Esophagus muscularis mucosa (tissue), 3 donors: ENCODE data around the gene CDH16.

Experiments
- CTCF ChIP-seq, 3 experiments: fragments of 200-600 bp in 2 of 3; fragments of 450-650 bp in 1 of 3; sonication (generic) in 2 of 3; IDR thresholded peaks; one replicate each; pipeline ENCODE4 v1.5.1; 2017 to 2019; ENCODE audit warnings: antibody characterized with exemption in 3 of 3, mild to moderate bottlenecking in 2 of 3, moderate library complexity in 1 of 3
- POLR2AphosphoS5 ChIP-seq, 2 donors: sonication (generic); formaldehyde crosslinking; IDR thresholded peaks; one replicate each; pipeline ENCODE4 v1.6.1; 2017; ENCODE audit warnings: antibody characterized with exemption in 2 of 2

- TF ChIP-seq CTCF (IDR thresholded peaks at IDR 0.05) (no peak), POLR2AphosphoS5 (IDR thresholded peaks at IDR 0.05) (no peak)
Observed at GRCh38 chr16:66940236-66940635, 21.6 kb upstream of the CDH16 start.
